Measurements from ENCODE around the gene DCUN1D1. TPM values are rescaled to one million over a fixed set of nuclear protein-coding genes. Genes with fewer than 3 reads are reported as not detected.
A peak's percentile ranks its signal among the peaks of the same experiment; 100 is the strongest.

DCUN1D1 gene
- total RNA-seq, 1 experiment from 2014 or later = 71.7 TPM

GRCh38 chr3:182920515-182921084 lies 59.7 kb downstream of the DCUN1D1 start:
- Histone ChIP-seq H3K18ac (ENCODE audit: insufficient read length, low read depth, low read length) (no peak overlapping the region), H3K23me2 (ENCODE audit: insufficient read length, low read depth, low read length, poor library complexity, severe bottlenecking) (no peaks in the 10 kb centered on the region), H3K23ac (ENCODE audit: insufficient read length, low read depth, low read length) (no peak overlapping the region), H4K8ac (replicated peaks; ENCODE audit: insufficient read length, low read depth, low read length) (no peak overlapping the region), H3K9ac (ENCODE audit: extremely low read depth, insufficient read length, low read length) (no peak overlapping the region), H3K14ac (ENCODE audit: insufficient read depth, low read length) (no peak overlapping the region), H3K9me3 (ENCODE audit: control insufficient read depth, low read depth, low read length) (no peaks in the 10 kb centered on the region), H3K79me1 (ENCODE audit: insufficient read depth, low read depth, low read length, poor library complexity, severe bottlenecking) (no peaks in the 10 kb centered on the region), H3K4me2 (ENCODE audit: insufficient read depth, insufficient read length, low read length) (no peak overlapping the region), H2AFZ (ENCODE audit: low read length) (no peak overlapping the region), H4K20me1 (ENCODE audit: control insufficient read depth, insufficient read depth, insufficient read length) (no peaks in the 10 kb centered on the region), H3K27ac (ENCODE audit: insufficient read length, low read depth, low read length) (peak overlapping the region; percentile 57), H2BK5ac (ENCODE audit: insufficient read length, low read length) (no peak overlapping the region), H4K5ac (ENCODE audit: insufficient read length, low read depth, low read length) (no peak overlapping the region), H4K91ac (ENCODE audit: insufficient read length, low read depth, low read length) (no peak overlapping the region), H2BK120ac (ENCODE audit: low read depth, low read length, poor library complexity, severe bottlenecking) (peak overlapping the region; percentile 38), H2BK12ac (ENCODE audit: insufficient read length, low read depth, low read length) (no peak overlapping the region), H3K27me3 (ENCODE audit: insufficient read depth, low read length) (no peaks in the 10 kb centered on the region), H3K79me2 (ENCODE audit: insufficient read depth, low read length) (no peaks in the 10 kb centered on the region), H3K4ac (ENCODE audit: low read depth, low read length) (no peak overlapping the region), H3K4me1 (ENCODE audit: insufficient read depth, low read length) (peaks cover 2% of the 10 kb centered on the region; the same call in 1 of the 2 replicates), H2BK15ac (ENCODE audit: low read depth, low read length) (no peak overlapping the region), H2AK5ac (ENCODE audit: insufficient read length, low read length) (no peak overlapping the region), H3T11ph (ENCODE audit: low read length) (no peak overlapping the region), H2BK20ac (ENCODE audit: low read depth, low read length, poor library complexity, severe bottlenecking) (no peak overlapping the region), H3K56ac (ENCODE audit: insufficient read length, low read depth, low read length) (no peak overlapping the region)
- peak; percentile 69 for DNase-seq
- no peaks in the 10 kb centered on the region for H3K9me3 Mint-ChIP-seq
- no peaks in the 10 kb centered on the region for H3K27me3 Mint-ChIP-seq (ENCODE audit: low read depth)
- peaks cover 0 to 4% (median 0%) of the 10 kb centered on the region in 3 experiments; a peak in 1 of 7 replicates for H3K36me3 Mint-ChIP-seq (ENCODE audit: insufficient read depth in 1 of 3, low read depth in 3 of 3)
- no peak for TF ChIP-seq CTCF (conservative IDR thresholded peaks at IDR 0.05)
- peaks cover 12 to 16% of the 10 kb centered on the region in 2 experiments for H3K4me1 Mint-ChIP-seq
- H3K27ac Mint-ChIP-seq = peak overlapping the region; percentile 43 to 95 (median 49); a peak in 6 of 7 replicates
- WGBS (ENCODE audit: extremely low coverage, insufficient read length, low lambda C conversion rate) = no CpG with 5 or more reads among the region's 9 CpGs
- no peak overlapping the region for H3K4me3 Mint-ChIP-seq
